COLO668 (cell line): ENCODE results near the gene ATP8A2.
"Not testable (repeated sequence)": the region's sequence is repeated elsewhere in the genome, so short reads cannot be mapped to it uniquely, and the experiment has no call there.

Experiments used
- DNase-seq: peaks from one replicate; lab custom pipeline; 2025; ENCODE audit not compliant: unreplicated experiment; lab: John Stamatoyannopoulos, UW

Gene ATP8A2

GRCh38 chr13:25762281-25762680 lies 390.5 kb downstream of the ATP8A2 start:
- no peak for DNase-seq

GRCh38 chr13:25762795-25763377 lies 391.1 kb downstream of the ATP8A2 start:
- DNase-seq, result no peak

- DNase-seq, result no peak
Measured at GRCh38 chr13:25764378-25764777, 392.6 kb downstream of the ATP8A2 start.

GRCh38 chr13:25765266-25765665 lies 393.5 kb downstream of the ATP8A2 start:
- no peak for DNase-seq

- DNase-seq, result no peak
Measured at GRCh38 chr13:25766576-25766975, 394.8 kb downstream of the ATP8A2 start.

GRCh38 chr13:25766991-25767390 lies 395.2 kb downstream of the ATP8A2 start:
- no peak for DNase-seq

GRCh38 chr13:25768376-25768775 lies 396.6 kb downstream of the ATP8A2 start:
- DNase-seq, result no peak

GRCh38 chr13:25768838-25769237 lies 397.1 kb downstream of the ATP8A2 start:
- DNase-seq, result no peak

- no peak for DNase-seq
Measured at GRCh38 chr13:25770601-25771000, 398.8 kb downstream of the ATP8A2 start.

GRCh38 chr13:25771202-25771601 lies 399.4 kb downstream of the ATP8A2 start:
- peak; percentile 41 for DNase-seq

GRCh38 chr13:25771641-25772478 lies 400.1 kb downstream of the ATP8A2 start:
- no peak for DNase-seq

- DNase-seq, result not testable (repeated sequence)
Measured at GRCh38 chr13:25772534-25772933, 400.8 kb downstream of the ATP8A2 start.

GRCh38 chr13:25774056-25774455 lies 402.3 kb downstream of the ATP8A2 start:
- not testable (repeated sequence) for DNase-seq

GRCh38 chr13:25775275-25775674 lies 403.5 kb downstream of the ATP8A2 start:
- DNase-seq, result no peak

- no peak for DNase-seq
Measured at GRCh38 chr13:25775986-25776385, 404.2 kb downstream of the ATP8A2 start.

- no peak for DNase-seq
Measured at GRCh38 chr13:25776722-25777121, 404.9 kb downstream of the ATP8A2 start.

- no peak for DNase-seq
Measured at GRCh38 chr13:25777509-25777908, 405.7 kb downstream of the ATP8A2 start.

- no peak for DNase-seq
Measured at GRCh38 chr13:25778365-25778764, 406.6 kb downstream of the ATP8A2 start.

- no peak for DNase-seq
Measured at GRCh38 chr13:25778808-25779305, 407.1 kb downstream of the ATP8A2 start.

- no peak for DNase-seq
Measured at GRCh38 chr13:25783076-25783475, 411.3 kb downstream of the ATP8A2 start.

GRCh38 chr13:25783601-25784024 lies 411.8 kb downstream of the ATP8A2 start:
- DNase-seq, result peak; percentile 76

GRCh38 chr13:25784119-25784518 lies 412.3 kb downstream of the ATP8A2 start:
- DNase-seq, result no peak
